ENCODE data around the gene AP2B1. TPM values are rescaled to one million over a fixed set of nuclear protein-coding genes. Genes with fewer than 3 reads are reported as not detected.

The AP2B1 gene
- total RNA-seq, 4 donors from 2014 or later = 62.0 to 77.2 (median 70.1) TPM

- no peak for TF ChIP-seq CTCF (IDR thresholded peaks at IDR 0.05; ENCODE audit: low read depth)
Observed at GRCh38 chr17:35742896-35743477, 155.9 kb downstream of the AP2B1 start.

- no peak for TF ChIP-seq CTCF (IDR thresholded peaks at IDR 0.05; ENCODE audit: low read depth)
Observed at GRCh38 chr17:35743626-35744328, 156.7 kb downstream of the AP2B1 start.

- no peak for TF ChIP-seq CTCF (IDR thresholded peaks at IDR 0.05; ENCODE audit: low read depth)
Observed at GRCh38 chr17:35744830-35745229, 157.7 kb downstream of the AP2B1 start.

GRCh38 chr17:35745246-35745645, 158.1 kb downstream of the AP2B1 start:
- no peak for TF ChIP-seq CTCF (IDR thresholded peaks at IDR 0.05; ENCODE audit: low read depth)

GRCh38 chr17:35745749-35746320, 158.7 kb downstream of the AP2B1 start:
- no peak for TF ChIP-seq CTCF (IDR thresholded peaks at IDR 0.05; ENCODE audit: low read depth)

DNA sequence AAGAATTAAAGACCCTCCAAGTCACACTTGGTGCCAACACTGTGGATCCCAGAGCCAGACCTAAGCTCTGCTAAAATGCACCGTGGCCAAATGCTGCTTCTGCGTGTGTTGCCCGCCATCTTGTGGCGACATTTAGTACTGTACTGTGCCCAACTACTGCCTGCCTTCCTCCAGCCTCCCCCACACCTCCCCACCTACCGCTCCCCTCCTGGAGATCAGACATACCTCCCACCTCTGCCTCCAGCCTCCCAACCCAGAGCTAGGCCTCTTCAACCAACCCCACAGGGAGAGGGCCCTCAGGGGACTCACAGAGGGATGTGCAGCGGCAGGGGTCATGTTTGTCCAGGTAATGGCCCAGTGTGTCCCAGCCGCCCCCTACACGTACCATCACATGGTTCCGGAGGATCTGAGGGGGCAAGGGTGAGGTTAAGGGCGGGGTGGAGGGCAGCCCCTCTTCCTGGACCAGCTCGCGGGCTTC, 160.5 kb downstream of the AP2B1 start:
- TF ChIP-seq CTCF (IDR thresholded peaks at IDR 0.05; ENCODE audit: low read depth) = no peak

GRCh38 chr17:35748341-35748841, 161.3 kb downstream of the AP2B1 start:
- no peak for TF ChIP-seq CTCF (IDR thresholded peaks at IDR 0.05; ENCODE audit: low read depth)
